RPMI7951 (cell line): ENCODE measurements around the gene AHDC1. TPM values are rescaled to one million over a fixed set of nuclear protein-coding genes. Genes with fewer than 3 reads are reported as not detected.
"Not testable (repeated sequence)": the region's sequence is repeated elsewhere in the genome, so short reads cannot be mapped to it uniquely, and the experiment has no call there.

Source experiments
- DNase-seq: peaks from one replicate; pipeline ENCODE4 v3.0.0-alpha.2; 2012; ENCODE audit warnings: low read depth
- total RNA-seq: library from RNA; depleted of rRNA; stranded (reverse); fragments of >200 nt; shearing (Covaris generic); gene quantifications from 2 replicates; pipeline ENCODE4 v1.2.3, GENCODE V29; 2014

The AHDC1 gene
- total RNA-seq, 1 experiment from 2014 or later, result 7.1 TPM

DNA sequence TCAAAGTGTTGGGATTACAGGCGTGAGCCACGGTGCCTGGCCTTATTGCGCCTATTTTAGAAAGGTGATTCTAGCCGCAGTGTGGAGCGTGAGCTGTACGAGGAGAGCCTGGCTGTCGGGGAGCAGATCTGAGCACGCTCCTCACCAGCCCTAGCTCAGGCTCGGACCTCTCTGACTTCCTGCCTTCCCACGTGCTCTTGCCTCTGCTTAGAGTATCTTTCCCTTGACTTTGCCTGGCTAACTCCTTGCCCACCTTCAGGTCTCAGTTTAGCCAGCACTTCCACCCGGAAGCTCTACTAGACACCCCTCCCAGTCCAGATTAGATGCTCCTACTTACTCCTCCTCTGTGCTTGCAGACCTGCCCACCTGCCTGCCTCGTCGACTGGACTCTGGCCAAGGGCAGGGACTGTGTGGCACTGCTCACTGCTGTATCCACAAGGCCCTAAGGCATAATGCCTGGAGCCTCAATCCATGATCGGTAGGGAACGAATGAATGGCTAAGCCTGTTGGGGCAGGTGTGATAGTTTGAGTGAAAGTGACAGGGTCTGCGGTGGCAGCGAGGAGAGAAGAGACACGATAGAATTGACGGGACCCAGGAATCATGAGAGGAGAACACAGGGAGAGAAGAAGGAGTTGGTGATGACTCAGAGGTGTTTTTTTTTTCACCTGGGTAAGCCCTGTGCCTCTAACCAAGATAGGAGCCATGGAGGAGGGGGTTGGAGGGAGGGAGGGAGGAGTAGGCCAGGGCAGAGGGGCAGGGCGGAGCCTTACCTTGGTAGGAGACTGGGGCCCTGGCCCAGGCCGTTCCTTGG is 85.8 kb downstream of the AHDC1 start:
- DNase-seq, result no peak

DNA sequence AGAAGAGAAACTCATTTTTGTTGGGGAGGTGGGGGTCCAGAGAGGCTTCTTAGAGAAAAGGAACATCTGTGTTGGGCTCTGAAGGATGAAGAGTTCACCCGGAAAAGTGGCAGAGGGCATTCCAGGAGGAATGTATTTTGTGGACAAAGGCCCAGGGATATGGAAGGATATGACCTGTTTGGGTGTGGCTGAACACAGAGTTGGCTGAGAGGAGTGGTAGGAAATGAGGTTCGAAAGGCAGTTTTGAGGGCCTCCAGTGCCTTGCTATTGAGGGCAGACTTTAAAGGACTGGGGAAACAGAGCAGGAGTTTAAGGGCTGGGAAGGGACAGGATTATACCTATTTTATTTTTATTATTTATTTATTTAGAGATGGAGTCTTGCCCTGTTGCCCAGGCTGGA is 86.6 kb downstream of the AHDC1 start:
- DNase-seq, result no peak

DNA sequence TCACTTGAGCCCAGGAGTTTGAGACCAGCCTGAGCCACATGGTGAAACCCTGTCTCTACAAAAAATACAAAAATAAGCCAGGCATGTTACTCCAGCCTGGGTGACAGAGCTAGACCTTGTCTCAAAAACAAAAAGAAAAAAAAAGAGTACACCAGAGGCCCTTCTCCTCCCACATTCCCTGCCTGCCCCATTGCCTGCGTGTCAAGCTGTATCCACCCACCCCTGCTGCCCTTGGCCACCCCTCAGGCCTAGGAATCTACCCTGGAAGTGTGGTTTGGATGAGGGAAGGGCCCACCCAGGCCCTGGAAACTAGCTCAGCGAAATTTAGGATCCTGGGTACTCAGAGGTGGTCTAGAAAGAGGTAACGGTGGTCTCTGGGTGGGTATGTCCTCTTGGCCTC is 88.3 kb downstream of the AHDC1 start:
- DNase-seq, result no peak

GRCh38 chr1:27513958-27514357 is 90.0 kb downstream of the AHDC1 start:
- peak; percentile 70 for DNase-seq

DNA sequence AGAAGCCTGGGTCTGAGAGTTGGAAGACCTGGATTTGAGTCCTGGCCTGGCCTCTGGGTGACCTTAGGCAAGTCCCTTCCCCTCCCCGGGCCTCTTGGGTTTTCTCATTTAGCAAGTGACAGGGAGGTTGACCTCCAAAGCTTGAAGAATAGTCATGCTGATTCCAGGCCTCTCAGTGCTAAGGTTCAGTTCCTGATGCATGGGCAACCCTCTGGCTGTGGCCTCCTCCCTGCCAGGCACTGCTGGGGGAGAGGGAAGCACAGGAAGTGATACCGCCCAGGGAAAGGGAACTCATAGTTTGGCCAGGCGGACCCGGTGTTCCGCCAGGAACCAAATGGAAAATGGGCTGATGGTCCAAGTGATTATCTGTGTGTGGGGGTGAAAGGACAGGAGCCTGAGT is 90.4 kb downstream of the AHDC1 start:
- no peak for DNase-seq

GRCh38 chr1:27509127-27510080 is 94.5 kb downstream of the AHDC1 start:
- DNase-seq, result no peak

DNA sequence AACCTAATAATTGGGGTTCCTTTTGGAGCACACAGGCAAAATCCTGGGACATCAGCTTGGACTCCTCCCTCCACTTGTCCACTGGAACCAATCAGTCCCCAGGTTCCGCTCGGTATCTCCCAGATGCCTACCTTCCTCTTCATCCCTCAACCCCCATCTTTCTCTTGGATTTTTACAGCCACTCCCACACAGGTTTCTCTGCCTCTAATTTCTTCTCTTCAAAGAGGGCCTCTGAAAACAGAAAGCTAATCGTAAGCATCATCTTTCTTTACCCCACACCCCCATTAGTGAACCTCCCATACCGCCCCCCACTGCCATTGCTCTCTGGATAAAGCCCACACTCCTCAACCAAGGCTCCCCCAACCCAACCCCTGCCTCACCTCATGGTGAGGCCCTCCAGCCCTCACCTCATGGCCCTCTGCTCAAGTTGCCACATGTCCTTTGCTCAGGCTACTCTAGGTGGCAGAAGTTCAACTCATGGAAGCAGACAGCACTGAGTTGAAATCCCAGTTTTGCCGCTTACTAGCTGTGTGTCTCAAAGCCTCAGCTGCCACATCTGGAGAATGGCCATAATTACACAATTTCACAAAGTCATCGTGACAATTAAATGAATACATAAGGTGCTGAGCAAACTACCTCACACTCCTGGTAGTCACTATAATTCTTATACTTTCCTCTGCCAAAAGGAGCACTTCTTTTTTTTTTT is 95.8 kb downstream of the AHDC1 start:
- DNase-seq, result peak; percentile 42

GRCh38 chr1:27506703-27507102 is 97.2 kb downstream of the AHDC1 start:
- no peak for DNase-seq

DNA sequence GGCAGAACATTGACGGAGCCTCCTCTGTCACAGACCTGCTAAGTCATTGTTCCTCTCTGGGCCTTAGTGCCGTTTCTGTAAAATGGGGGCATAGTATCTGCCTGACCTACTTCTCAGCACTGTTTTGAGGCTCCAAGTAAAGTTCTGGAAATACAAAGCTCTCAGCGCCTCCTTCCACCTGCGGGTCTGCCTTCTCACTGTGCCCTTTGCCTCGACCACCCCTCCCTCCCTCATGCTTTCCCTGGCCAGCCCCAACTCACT is 98.6 kb downstream of the AHDC1 start:
- DNase-seq, result no peak

DNA sequence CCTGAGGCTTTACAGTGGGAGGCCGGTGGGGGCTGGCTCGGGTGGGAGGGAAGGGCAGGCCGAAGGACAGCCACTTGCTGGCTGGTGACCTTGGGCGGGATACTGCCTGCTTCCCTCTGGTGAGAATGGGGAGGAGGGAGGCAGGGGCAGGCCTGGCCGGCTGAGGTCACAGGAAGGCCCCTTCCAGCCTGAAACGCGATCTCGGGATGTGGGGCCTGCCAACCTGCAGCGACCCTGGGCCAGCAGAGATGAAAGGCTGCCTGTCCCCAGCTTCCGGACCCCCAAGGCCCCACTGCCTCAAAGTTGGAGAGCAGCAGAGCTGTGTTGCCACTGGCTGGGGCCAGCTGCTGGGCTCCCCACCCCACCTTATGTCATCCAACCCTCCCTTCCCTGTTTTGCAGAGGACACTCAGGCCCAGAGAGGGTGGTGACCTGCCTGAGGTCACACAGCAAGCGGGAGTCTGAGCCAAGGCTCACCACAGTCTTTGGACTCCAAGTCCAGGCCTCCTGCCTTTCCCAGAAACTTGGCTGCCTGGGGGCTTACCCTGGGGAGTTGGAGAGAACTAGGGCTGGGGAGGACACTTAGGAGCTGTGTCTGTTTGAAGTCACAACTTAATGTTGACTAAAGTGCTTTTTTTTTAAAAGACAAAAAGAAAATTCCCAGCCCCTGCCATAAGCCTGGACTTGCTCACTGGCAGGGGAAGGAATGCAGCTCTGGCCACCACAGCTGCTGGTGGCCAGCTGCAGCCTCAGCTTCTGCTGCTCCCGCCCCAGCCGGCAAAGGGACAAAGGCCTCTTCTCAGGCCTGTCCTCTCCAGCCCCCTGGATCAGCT is 99.1 kb downstream of the AHDC1 start:
- peak; percentile 76 for DNase-seq

DNA sequence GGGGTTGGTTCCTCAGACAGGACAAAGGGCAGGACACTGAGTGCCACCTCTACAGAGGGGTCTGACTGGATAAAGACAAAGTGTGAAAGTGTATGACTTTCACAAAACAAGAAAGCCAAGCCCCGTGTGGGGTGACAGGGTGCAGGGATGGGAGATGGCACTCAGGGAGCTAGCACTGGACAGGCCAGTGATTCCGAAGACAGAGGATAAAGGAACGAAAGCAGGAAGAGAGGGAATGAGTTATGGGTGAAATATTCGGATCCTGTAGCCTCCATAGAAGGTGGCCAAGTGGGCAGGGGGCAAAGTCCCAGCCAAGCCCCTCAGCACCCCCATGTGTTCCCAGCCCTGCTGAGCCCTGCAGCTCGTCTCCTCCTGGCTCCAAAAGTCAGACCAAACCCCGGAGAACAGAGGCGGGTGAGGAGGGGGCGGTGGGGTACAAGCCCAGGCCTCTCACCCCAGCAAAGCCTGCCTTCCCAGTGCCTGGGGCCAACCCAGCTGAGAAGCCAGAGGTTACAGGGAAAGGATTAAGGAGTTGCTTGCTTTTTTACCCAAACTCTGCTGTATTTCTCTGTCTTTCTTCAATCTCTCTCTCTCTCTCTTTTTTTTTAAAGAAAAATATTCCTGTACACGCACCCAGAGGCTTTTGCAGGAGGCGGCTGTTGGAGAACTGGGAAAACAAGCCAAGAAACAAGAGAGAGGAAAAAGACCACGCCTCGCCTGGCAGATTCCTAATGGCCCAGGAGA is 99.9 kb downstream of the AHDC1 start:
- DNase-seq, result no peak

- DNase-seq, result no peak
Observed at GRCh38 chr1:27503033-27503432, 100.9 kb downstream of the AHDC1 start.

DNA sequence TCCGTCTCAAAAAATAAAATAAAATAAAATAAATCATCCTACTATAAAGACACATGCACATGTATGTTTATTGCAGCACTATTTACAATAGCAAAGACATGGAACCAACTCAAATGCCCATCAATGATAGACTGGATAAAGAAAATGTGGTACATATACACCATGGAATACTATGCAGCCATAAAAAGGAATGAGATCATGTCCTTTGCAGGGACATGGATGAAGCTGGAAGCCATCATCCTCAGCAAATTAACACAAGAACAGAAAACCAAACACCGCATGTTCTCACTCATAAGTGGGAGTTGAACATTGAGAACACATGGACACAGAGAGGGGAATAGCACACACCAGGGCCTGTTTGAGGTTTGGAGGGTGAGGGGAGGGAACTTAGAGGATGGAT is 102.8 kb downstream of the AHDC1 start:
- not testable (repeated sequence) for DNase-seq

GRCh38 chr1:27499142-27499541 is 104.8 kb downstream of the AHDC1 start:
- no peak for DNase-seq

DNA sequence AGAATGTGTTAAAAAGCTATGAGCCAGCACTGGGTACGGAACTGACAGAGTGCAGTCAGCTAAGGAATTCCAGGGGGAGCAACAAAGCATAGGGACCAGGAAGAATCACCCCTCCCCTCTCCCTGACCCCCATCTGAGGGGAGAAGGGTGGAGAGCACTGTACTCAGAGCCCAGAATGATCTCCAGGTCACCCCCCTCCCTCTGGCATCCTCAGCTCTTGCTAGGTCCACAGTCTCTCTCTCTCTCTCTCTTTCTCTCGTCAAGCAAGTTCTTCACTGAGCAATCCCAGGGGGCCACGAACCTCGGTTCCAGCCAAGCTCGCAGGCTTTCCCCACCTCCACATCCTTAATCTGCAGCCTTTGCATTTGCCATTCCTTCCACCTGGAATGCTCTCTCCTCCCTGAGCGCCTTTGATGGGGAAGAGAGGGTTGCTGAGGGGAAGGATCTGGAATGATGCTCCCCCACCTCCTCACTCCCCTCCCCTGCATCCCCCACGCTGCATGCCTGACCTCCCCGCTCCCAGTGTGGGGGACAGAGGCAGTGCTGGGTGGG is 107.3 kb downstream of the AHDC1 start:
- no peak for DNase-seq

GRCh38 chr1:27492796-27493195 is 111.1 kb downstream of the AHDC1 start:
- no peak for DNase-seq

- peak; percentile 54 for DNase-seq
Observed at GRCh38 chr1:27491748-27492700, 111.9 kb downstream of the AHDC1 start.

GRCh38 chr1:27489973-27490741 is 113.8 kb downstream of the AHDC1 start, which contains the start of gene WASF2:
Gene WASF2 (minus strand): TSS chr1:27490167. CDS start chr1:27428890, 61,277 bp downstream.
- peak; percentile 97 for DNase-seq
